Neuronal stem cell (in vitro differentiated cells): ENCODE measurements around the gene TCF7L1.

Source experiments
- DNase-seq: peaks from one replicate; pipeline ENCODE4 v3.0.0-alpha.2; 2013; ENCODE audit warnings: low spot score
- H2AFZ ChIP-seq: one replicate; pipeline ENCODE4 v1.6.1; 2013; ENCODE audit warnings: mild to moderate bottlenecking, low read length, inconsistent platforms
- H2AK5ac ChIP-seq: 2 replicates; pipeline ENCODE4 v1.6.1; 2013; ENCODE audit warnings: low read depth, mild to moderate bottlenecking, inconsistent platforms, low read length, moderate library complexity, mixed read lengths
- H2BK120ac ChIP-seq: 2 replicates; pipeline ENCODE4 v1.6.1; 2013; ENCODE audit warnings: low read depth, mild to moderate bottlenecking, inconsistent platforms, low read length, moderate library complexity, mixed read lengths
- H2BK12ac ChIP-seq: one replicate; pipeline ENCODE4 v1.6.1; 2013; ENCODE audit warnings: low read length, inconsistent platforms
- H2BK15ac ChIP-seq: 2 replicates; pipeline ENCODE4 v1.6.1; 2013; ENCODE audit warnings: mild to moderate bottlenecking, low read length, inconsistent platforms, mixed read lengths
- H2BK5ac ChIP-seq: one replicate; pipeline ENCODE4 v1.6.1; 2013; ENCODE audit warnings: inconsistent platforms, mild to moderate bottlenecking, low read length, moderate library complexity
- H3K14ac ChIP-seq: one replicate; pipeline ENCODE4 v1.6.1; 2013; ENCODE audit warnings: low read length, inconsistent platforms
- H3K18ac ChIP-seq: 2 replicates; pipeline ENCODE4 v1.6.1; 2013; ENCODE audit warnings: low read length, inconsistent platforms
- H3K23ac ChIP-seq: 2 replicates; pipeline ENCODE4 v1.6.1; 2013; ENCODE audit warnings: low read depth, mild to moderate bottlenecking, mixed read lengths, low read length, inconsistent platforms; ENCODE audit not compliant: poor library complexity
- H3K27ac ChIP-seq: replicated peaks from 3 replicates; pipeline ENCODE4 v1.5.1; 2013; ENCODE audit warnings: low read length, inconsistent platforms
- H3K27me3 ChIP-seq, 3 experiments: 2 replicates each; pipeline ENCODE4 v1.6.1; 2013; ENCODE audit warnings: low read length in 3 of 3, mild to moderate bottlenecking in 2 of 3, inconsistent platforms in 1 of 3, low read depth in 1 of 3, mixed read lengths in 1 of 3, moderate library complexity in 1 of 3; ENCODE audit not compliant: control insufficient read depth in 3 of 3, insufficient read depth in 3 of 3
- H3K36me3 ChIP-seq, 2 donors: replicated peaks in 1 of 2; 2 replicates each; pipeline ENCODE4 v1.6.1; 2013; ENCODE audit warnings: low read length in 2 of 2; ENCODE audit not compliant: control insufficient read depth in 2 of 2, insufficient read depth in 2 of 2
- H3K4ac ChIP-seq: 2 replicates; pipeline ENCODE4 v1.6.1; 2013; ENCODE audit warnings: inconsistent platforms, mild to moderate bottlenecking, low read length, moderate library complexity
- H3K4me1 ChIP-seq, 2 donors: 1 replicate in 1 of 2; 2 replicates in 1 of 2; pipeline ENCODE4 v1.6.1; 2013; ENCODE audit warnings: low read length in 2 of 2, low read depth in 1 of 2; ENCODE audit not compliant: control insufficient read depth in 2 of 2, insufficient read depth in 1 of 2
- H3K4me2 ChIP-seq: one replicate; pipeline ENCODE4 v1.6.1; 2013; ENCODE audit warnings: mild to moderate bottlenecking, low read length, inconsistent platforms; ENCODE audit not compliant: insufficient read depth, poor library complexity, severe bottlenecking
- H3K4me3 ChIP-seq, 2 donors: 2 replicates each; pipeline ENCODE4 v1.5.1; 2013; ENCODE audit warnings: low read length in 2 of 2, mild to moderate bottlenecking in 2 of 2, inconsistent platforms in 1 of 2, moderate library complexity in 1 of 2
- H3K79me1 ChIP-seq: one replicate; pipeline ENCODE4 v1.6.1; 2013; ENCODE audit warnings: low read depth, mild to moderate bottlenecking, inconsistent platforms, low read length, moderate library complexity
- H3K9ac ChIP-seq: one replicate; pipeline ENCODE4 v1.6.1; 2013; ENCODE audit warnings: mild to moderate bottlenecking, low read depth, low read length, inconsistent platforms; ENCODE audit not compliant: poor library complexity
- H3K9me3 ChIP-seq, 2 donors: replicated peaks in 1 of 2; 2 replicates each; pipeline versions ENCODE3 to v1.6.1; 2013; ENCODE audit warnings: low read length in 2 of 2, mild to moderate bottlenecking in 2 of 2, inconsistent platforms in 1 of 2, low read depth in 1 of 2, mixed read lengths in 1 of 2, moderate library complexity in 1 of 2; ENCODE audit not compliant: control insufficient read depth in 2 of 2, insufficient read depth in 1 of 2
- H4K8ac ChIP-seq: one replicate; pipeline ENCODE4 v1.6.1; 2013; ENCODE audit warnings: low read depth, mild to moderate bottlenecking, inconsistent platforms, low read length, moderate library complexity
- H4K91ac ChIP-seq: one replicate; pipeline ENCODE4 v1.6.1; 2013; ENCODE audit warnings: low read length, low read depth, mild to moderate bottlenecking, inconsistent platforms; ENCODE audit not compliant: poor library complexity
- WGBS, 2 donors: extraction: QIAGEN DNeasy Blood & Tissue Kit; methylation state at CpG; one replicate each; pipeline ENCODE4 v1.1.7; 2013; ENCODE audit warnings: missing lambda C conversion rate in 2 of 2, mixed read lengths in 1 of 2; ENCODE audit not compliant: insufficient read length in 2 of 2, insufficient replicate concordance in 1 of 2; ENCODE audit errors: extremely low coverage in 2 of 2; 5-methylcytosine and 5-hydroxymethylcytosine counted together

TCF7L1 gene

DNA sequence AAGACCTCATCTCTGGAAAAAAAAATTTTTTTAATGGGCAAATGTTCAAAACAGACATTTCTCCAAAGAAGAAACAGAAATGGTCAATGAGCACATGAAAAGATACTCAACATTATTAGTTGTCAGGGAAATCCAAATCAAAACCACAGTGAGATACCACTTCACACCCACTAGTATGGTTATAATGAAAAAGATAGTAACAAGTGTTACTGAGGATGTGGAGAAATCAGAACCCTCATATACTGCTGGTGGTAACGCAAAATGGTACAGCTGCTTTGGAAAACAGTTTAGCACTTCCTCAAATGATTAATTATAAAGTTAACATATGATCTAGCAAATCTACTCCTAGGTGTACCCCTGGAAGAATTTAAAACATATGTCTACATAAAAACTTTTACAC is 29.0 kb upstream of the TCF7L1 start:
- Histone ChIP-seq H4K8ac (no peak overlapping the region), H2BK15ac (no peak overlapping the region), H2BK120ac (no peak overlapping the region), H3K14ac (no peak overlapping the region), H3K9ac (no peak overlapping the region), H3K36me3 (no peaks in the 10 kb centered on the region), H3K4me3 (no peak overlapping the region), H3K27me3 (no peaks in the 10 kb centered on the region), H3K4me1 (no peaks in the 10 kb centered on the region), H2AFZ (no peak overlapping the region), H2BK5ac (no peak overlapping the region), H3K23ac (no peak overlapping the region), H2BK12ac (no peak overlapping the region), H2AK5ac (no peak overlapping the region), H3K4me2 (no peak overlapping the region), H3K4ac (no peak overlapping the region), H3K79me1 (no peaks in the 10 kb centered on the region), H3K9me3 (no peaks in the 10 kb centered on the region), H3K27ac (no peak overlapping the region), H4K91ac (no peak overlapping the region), H3K18ac (no peak overlapping the region)
- DNase-seq, result no peak
- WGBS, 2 donors, result no CpG with 5 or more reads among the region's 1 CpG

DNA sequence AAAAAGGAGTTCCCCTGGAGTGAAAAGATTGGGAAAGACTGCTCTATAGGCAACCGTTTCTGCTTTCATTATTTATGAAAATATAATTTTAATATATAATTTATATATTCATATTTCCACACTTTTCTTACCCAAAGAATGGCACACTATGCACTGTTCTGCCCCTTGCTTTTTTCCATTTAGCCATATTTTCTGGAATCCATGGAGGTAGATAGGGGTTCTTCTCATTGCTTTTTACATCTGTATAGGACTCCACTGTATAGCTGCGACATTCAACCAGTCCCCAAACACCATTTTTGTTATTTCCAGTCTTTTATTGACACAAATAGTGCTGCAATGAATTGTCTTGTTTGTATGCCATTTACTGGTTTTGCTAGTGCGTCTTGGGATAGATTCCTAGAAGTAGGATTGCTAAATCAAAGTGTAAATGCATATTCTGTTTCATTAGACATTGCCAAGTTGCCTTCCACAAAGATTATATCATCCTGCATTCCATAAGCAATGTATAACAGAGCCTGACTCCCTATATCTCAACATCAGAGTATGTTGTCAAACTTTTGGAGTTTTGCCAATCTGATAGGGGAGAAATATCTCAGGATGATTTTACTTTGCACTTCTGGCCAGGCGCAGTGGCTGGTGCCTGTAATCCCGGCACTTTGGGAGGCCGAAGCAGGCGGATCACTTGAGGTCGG is 26.6 kb upstream of the TCF7L1 start:
- WGBS, 2 donors, result no CpG with 5 or more reads among the region's 8 CpGs
- Histone ChIP-seq H3K23ac (no peak overlapping the region), H3K9me3 (no peaks in the 10 kb centered on the region), H3K4me1 (no peaks in the 10 kb centered on the region), H2BK5ac (no peak overlapping the region), H3K4ac (no peak overlapping the region), H3K79me1 (no peaks in the 10 kb centered on the region), H2AFZ (no peak overlapping the region), H3K36me3 (no peaks in the 10 kb centered on the region), H2AK5ac (no peak overlapping the region), H3K9ac (no peak overlapping the region), H3K18ac (no peak overlapping the region), H3K4me2 (no peak overlapping the region), H2BK120ac (no peak overlapping the region), H3K4me3 (no peak overlapping the region), H2BK12ac (no peak overlapping the region), H3K27ac (no peak overlapping the region), H4K8ac (no peak overlapping the region), H3K14ac (no peak overlapping the region), H2BK15ac (no peak overlapping the region), H4K91ac (no peak overlapping the region), H3K27me3 (no peaks in the 10 kb centered on the region)
- DNase-seq, result no peak

- H4K91ac ChIP-seq, result no peak overlapping the region
- H3K4me2 ChIP-seq, result no peak overlapping the region
- no peak overlapping the region for H3K27ac ChIP-seq
- H3K79me1 ChIP-seq, result no peaks in the 10 kb centered on the region
- no peak overlapping the region for H3K18ac ChIP-seq
- no peak overlapping the region for H2AFZ ChIP-seq
- H3K9ac ChIP-seq, result no peak overlapping the region
- H3K23ac ChIP-seq, result no peak overlapping the region
- no peak overlapping the region for H2BK12ac ChIP-seq
- no peaks in the 10 kb centered on the region for H3K36me3 ChIP-seq
- H2BK120ac ChIP-seq, result no peak overlapping the region
- no peak overlapping the region for H3K4me3 ChIP-seq
- no peak overlapping the region for H4K8ac ChIP-seq
- DNase-seq, result no peak
- no peaks in the 10 kb centered on the region for H3K4me1 ChIP-seq
- WGBS, 2 donors, result no CpG with 5 or more reads among the region's 3 CpGs
- H3K4ac ChIP-seq, result no peak overlapping the region
- H3K27me3 ChIP-seq, result peaks cover 0 to 2% (median 0%) of the 10 kb centered on the region in 3 experiments
- no peak overlapping the region for H3K14ac ChIP-seq
- H2BK5ac ChIP-seq, result no peak overlapping the region
- no peak overlapping the region for H2AK5ac ChIP-seq
- no peak overlapping the region for H2BK15ac ChIP-seq
- no peaks in the 10 kb centered on the region for H3K9me3 ChIP-seq
Observed at GRCh38 chr2:85110991-85111560, 22.1 kb upstream of the TCF7L1 start.

DNA sequence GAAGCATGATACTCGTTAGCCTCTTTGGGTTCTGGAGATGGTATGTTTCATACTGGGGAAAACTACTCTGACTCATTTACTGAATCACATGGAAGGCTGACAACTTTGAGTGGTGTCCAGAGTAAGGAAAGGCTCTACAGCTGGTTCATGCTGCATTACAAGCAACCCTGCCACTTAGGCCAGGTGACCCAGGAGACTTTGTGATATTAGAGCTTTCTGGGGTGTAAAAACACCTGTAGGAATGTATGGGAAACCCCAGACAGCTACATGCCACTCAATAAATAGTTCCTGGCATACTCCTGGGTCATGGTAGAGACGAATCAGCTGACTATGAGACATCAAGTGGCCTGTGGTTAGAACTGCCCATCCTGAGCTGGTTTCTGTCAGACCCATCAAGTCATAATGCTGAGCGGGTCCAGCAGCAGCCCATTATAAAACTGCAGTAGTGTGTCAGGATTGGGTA is 21.3 kb upstream of the TCF7L1 start:
- Histone ChIP-seq H3K4me3 (no peak overlapping the region), H3K36me3 (no peaks in the 10 kb centered on the region), H4K8ac (no peak overlapping the region), H2BK5ac (no peak overlapping the region), H2AK5ac (no peak overlapping the region), H3K9ac (no peak overlapping the region), H3K4me2 (no peak overlapping the region), H2BK15ac (no peak overlapping the region), H3K79me1 (no peaks in the 10 kb centered on the region), H2BK120ac (no peak overlapping the region), H3K18ac (no peak overlapping the region), H3K27me3 (peaks cover 0 to 5% (median 0%) of the 10 kb centered on the region in 3 experiments), H3K9me3 (no peaks in the 10 kb centered on the region), H4K91ac (no peak overlapping the region), H2AFZ (no peak overlapping the region), H3K4ac (no peak overlapping the region), H3K23ac (no peak overlapping the region), H3K14ac (no peak overlapping the region), H2BK12ac (no peak overlapping the region), H3K4me1 (no peaks in the 10 kb centered on the region), H3K27ac (no peak overlapping the region)
- no CpG with 5 or more reads among the region's 3 CpGs for WGBS, 2 donors
- no peak for DNase-seq
